Stomach (tissue), 9 donors: ENCODE results near the gene TMEM178B. TPM values are rescaled to one million over a fixed set of nuclear protein-coding genes. Genes with fewer than 3 reads are reported as not detected.

Experiments used
- DNase-seq, 2 donors: peaks; one replicate each; pipeline versions ENCODE4 v3.0.0 to v3.0.0-alpha.2; 2013 to 2019
- H3K27ac ChIP-seq, 5 donors: fragments of 200-600 bp in 4 of 5; sonication (generic) in 4 of 5; one replicate each; pipeline ENCODE4 v1.5.1; 2013 to 2019; ENCODE audit warnings: mild to moderate bottlenecking in 1 of 5, moderate library complexity in 1 of 5
- H3K27me3 ChIP-seq, 3 donors: fragments of 200-600 bp; sonication (generic); one replicate each; pipeline ENCODE4 v1.5.1; 2017 to 2019; ENCODE audit warnings: mixed run types in 1 of 3
- H3K36me3 ChIP-seq, 4 donors: fragments of 200-600 bp; sonication (generic); 1 replicate in 3 of 4; 2 replicates in 1 of 4; pipeline ENCODE4 v1.5.1; 2016 to 2019
- H3K4me1 ChIP-seq, 4 donors: fragments of 200-600 bp; sonication (generic); one replicate each; pipeline ENCODE4 v1.5.1; 2016 to 2019
- H3K4me3 ChIP-seq, 4 donors: fragments of 200-600 bp; sonication (generic) in 3 of 4; one replicate each; pipeline ENCODE4 v1.5.1; 2016 to 2019; ENCODE audit warnings: mild to moderate bottlenecking in 1 of 4
- H3K9me3 ChIP-seq, 4 donors: fragments of 200-600 bp; sonication (generic); one replicate each; pipeline ENCODE4 v1.5.1; 2016 to 2019
- EP300 ChIP-seq: sonication (generic); formaldehyde crosslinking; IDR thresholded peaks from one replicate; pipeline ENCODE4 v1.6.1; 2017; ENCODE audit warnings: antibody characterized with exemption
- POLR2A ChIP-seq, 4 donors: fragments of 450-650 bp; IDR thresholded peaks; one replicate each; pipeline ENCODE4 v1.6.1; 2016; ENCODE audit warnings: antibody characterized with exemption in 4 of 4, control low read depth in 2 of 4, mild to moderate bottlenecking in 1 of 4, moderate library complexity in 1 of 4
- POLR2AphosphoS5 ChIP-seq, 3 donors: sonication (generic); formaldehyde crosslinking; IDR thresholded peaks; one replicate each; pipeline ENCODE4 v1.6.1; 2016; ENCODE audit warnings: antibody characterized with exemption in 3 of 3
- WGBS, 5 donors: extraction: QIAGEN DNeasy Blood & Tissue Kit in 3 of 5; methylation state at CpG; one replicate each; pipeline versions ENCODE4 v1.1.5 to v1.1.7; 2013 to 2018; 5-methylcytosine and 5-hydroxymethylcytosine counted together
- intact Hi-C: fragments of 100-400 bp; cut with DNase I; formaldehyde crosslinking; loops from one replicate; pipeline ENCODE4 v1.15.1; 2023; ENCODE audit warnings: low total_unique reads
- polyA plus RNA-seq, 3 donors: library from polyadenylated mRNA; stranded (reverse); fragments of 200-250 nt; gene quantifications; one replicate each; pipeline ENCODE4 v1.2.3, GENCODE V29; 2013
- total RNA-seq, 5 donors: library from RNA; depleted of rRNA; stranded (reverse); fragments of >200 nt; gene quantifications; one replicate each; pipeline versions ENCODE4 v1.1.0 to v1.2.3, GENCODE V29; 2014 to 2016
- TF ChIP-seq, protein P1 (sequence below), 7 experiments: fragments of 450-650 bp in 4 of 7; fragments of 200-600 bp in 3 of 7; sonication (generic) in 3 of 7; IDR thresholded peaks; one replicate each; pipeline ENCODE4 v1.5.1; 2016 to 2019; ENCODE audit warnings: antibody characterized with exemption in 7 of 7, control low read depth in 2 of 7, mild to moderate bottlenecking in 1 of 7
- donor health status: healthy with polysubstance abuse.
- donor health status: Bipolar disorder and iron deficiency.
- donor health status: healthy.

Gene TMEM178B
- total and polyA plus RNA-seq, 8 donors, result under 0.01 to 1.7 (median 0.15) TPM; not detected in 3

DNA sequence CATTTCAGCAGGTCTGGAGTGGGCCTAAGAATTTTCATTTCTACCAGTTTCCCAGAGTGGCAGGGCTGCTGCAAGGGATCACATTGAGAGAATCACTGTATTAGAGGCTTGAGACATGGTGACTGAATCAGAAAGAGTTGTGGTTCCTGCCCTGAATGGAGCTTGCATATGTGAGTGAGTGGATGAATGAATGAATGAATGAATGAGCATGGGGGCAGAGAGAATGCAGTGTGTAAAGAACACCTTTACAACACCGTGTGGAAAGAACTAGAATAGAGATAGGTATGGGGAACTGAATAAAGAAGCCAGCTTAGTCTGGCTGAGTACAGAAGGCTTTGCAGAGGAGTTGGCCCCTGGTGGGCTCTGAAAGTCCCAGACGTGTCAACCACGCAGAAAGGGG lies 334.6 kb downstream of the TMEM178B start:
- H3K27me3 ChIP-seq, result no peaks in the 10 kb centered on the region
- no peak overlapping the region for H3K4me3 ChIP-seq
- DNase-seq, result no peak
- WGBS, 5 donors, result 42 to 57% (median 47%) methylated on average over 3 of the region's 3 CpGs
- intact Hi-C loops, result no loop called here
- no peak for TF ChIP-seq EP300
- TF ChIP-seq, protein P1, sequence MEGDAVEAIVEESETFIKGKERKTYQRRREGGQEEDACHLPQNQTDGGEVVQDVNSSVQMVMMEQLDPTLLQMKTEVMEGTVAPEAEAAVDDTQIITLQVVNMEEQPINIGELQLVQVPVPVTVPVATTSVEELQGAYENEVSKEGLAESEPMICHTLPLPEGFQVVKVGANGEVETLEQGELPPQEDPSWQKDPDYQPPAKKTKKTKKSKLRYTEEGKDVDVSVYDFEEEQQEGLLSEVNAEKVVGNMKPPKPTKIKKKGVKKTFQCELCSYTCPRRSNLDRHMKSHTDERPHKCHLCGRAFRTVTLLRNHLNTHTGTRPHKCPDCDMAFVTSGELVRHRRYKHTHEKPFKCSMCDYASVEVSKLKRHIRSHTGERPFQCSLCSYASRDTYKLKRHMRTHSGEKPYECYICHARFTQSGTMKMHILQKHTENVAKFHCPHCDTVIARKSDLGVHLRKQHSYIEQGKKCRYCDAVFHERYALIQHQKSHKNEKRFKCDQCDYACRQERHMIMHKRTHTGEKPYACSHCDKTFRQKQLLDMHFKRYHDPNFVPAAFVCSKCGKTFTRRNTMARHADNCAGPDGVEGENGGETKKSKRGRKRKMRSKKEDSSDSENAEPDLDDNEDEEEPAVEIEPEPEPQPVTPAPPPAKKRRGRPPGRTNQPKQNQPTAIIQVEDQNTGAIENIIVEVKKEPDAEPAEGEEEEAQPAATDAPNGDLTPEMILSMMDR (IDR thresholded peaks at IDR 0.05), result no peak
- TF ChIP-seq POLR2AphosphoS5 (IDR thresholded peaks at IDR 0.05), result no peak
- TF ChIP-seq POLR2A (IDR thresholded peaks at IDR 0.05), result no peak
- H3K9me3 ChIP-seq, result no peaks in the 10 kb centered on the region
- H3K4me1 ChIP-seq, result no peaks in the 10 kb centered on the region
- no peaks in the 10 kb centered on the region for H3K36me3 ChIP-seq
- no peak overlapping the region for H3K27ac ChIP-seq

DNA sequence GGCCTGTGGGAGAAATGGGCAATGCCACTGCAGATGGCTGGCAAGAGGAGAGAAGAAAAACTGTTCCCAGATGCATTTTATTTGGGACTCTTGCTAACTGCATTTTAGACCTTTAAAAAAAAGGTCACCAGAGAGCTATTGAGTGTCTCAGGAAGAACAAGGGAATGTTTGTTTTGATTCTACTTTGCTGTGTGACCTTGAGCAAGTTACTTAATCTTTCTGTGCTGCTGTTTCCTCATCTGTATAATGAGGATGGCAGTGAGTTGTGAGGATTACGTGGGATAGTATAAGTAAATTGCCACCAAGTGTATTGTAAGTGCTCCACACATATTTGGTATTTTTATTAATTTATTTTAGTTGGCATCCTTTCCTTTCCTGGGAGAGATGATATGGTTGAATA lies 335.4 kb downstream of the TMEM178B start:
- no peaks in the 10 kb centered on the region for H3K36me3 ChIP-seq
- no peak for DNase-seq
- intact Hi-C loops, result no loop called here
- no peaks in the 10 kb centered on the region for H3K27me3 ChIP-seq
- H3K27ac ChIP-seq, result no peak overlapping the region
- WGBS, 5 donors, result 54 to 81% (median 71%) methylated on average over 1 of the region's 1 CpG
- TF ChIP-seq POLR2A (IDR thresholded peaks at IDR 0.05), result no peak
- TF ChIP-seq EP300, result no peak
- TF ChIP-seq POLR2AphosphoS5 (IDR thresholded peaks at IDR 0.05), result no peak
- TF ChIP-seq, protein P1 (IDR thresholded peaks at IDR 0.05), result no peak
- no peaks in the 10 kb centered on the region for H3K9me3 ChIP-seq
- H3K4me1 ChIP-seq, result no peaks in the 10 kb centered on the region
- no peak overlapping the region for H3K4me3 ChIP-seq

DNA sequence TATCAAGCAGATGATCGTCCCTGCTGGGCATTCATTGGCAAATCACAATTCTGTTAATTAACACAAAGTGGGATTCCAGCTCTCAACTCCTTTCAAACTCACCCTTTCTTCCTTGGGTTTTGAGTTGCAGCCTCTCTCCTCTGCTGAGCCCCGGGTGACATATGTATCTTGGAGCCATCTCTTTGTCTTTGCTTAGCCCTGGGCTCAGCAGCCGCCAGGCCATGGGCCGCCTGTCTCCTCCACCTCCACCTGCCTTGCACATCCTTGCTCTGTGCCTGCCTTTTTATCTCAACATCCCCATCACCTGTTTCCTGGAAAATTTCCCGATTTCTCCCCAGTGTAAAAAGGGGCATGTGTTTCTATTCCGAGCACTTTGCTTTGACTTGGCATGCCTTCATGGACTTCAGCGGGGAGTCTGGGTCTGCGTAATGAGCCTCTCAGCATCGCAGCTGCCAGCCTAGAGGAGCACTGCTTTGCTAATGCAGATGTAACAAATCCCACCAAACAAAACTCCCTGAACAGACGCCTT lies 336.0 kb downstream of the TMEM178B start:
- 28 to 41% (median 33%) methylated on average over 10 of the region's 10 CpGs for WGBS, 5 donors
- TF ChIP-seq POLR2A (IDR thresholded peaks at IDR 0.05), result no peak
- TF ChIP-seq POLR2AphosphoS5 (IDR thresholded peaks at IDR 0.05), result no peak
- no peak for TF ChIP-seq EP300
- TF ChIP-seq, protein P1 (IDR thresholded peaks at IDR 0.05), result no peak
- Histone ChIP-seq H3K27me3 (no peaks in the 10 kb centered on the region), H3K36me3 (no peaks in the 10 kb centered on the region), H3K9me3 (no peaks in the 10 kb centered on the region), H3K4me1 (no peaks in the 10 kb centered on the region), H3K27ac (no peak overlapping the region), H3K4me3 (no peak overlapping the region)
- DNase-seq, result peak in 1 of 2 donors; percentile 40
- intact Hi-C loops, result no loop called here

DNA sequence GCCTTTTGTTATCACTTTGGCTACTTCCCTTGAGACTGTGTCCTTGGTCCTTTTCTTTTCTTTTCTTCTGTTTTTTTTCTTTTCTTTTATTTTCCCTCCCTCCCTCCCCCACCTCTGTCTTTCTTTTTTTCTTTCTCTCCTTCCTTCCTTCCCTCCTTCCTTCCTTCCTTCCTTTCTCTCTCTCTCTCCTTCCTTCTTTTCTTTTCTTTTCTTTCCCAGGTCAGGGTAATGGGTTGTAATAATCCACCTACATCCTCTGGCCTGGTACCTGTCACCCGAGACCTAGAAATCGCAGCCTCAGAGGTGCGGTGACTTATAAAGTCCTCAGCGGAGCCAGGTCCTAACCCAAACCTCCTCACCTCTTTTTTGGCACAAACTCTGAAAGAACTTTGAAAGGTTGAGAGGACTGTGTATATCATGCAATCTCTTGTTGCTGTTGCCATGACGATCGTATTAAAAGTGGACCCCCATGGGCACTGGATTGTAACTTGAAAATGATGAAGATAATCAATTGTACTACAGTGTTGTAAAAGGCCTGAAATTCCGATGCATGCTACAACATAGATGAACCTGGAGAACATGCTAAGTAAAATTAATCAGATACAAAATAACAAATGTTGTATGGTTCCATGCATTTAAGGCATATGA lies 336.6 kb downstream of the TMEM178B start:
- WGBS, 5 donors, result 78 to 92% (median 84%) methylated on average over 7 of the region's 7 CpGs
- no peak for DNase-seq
- Histone ChIP-seq H3K4me1 (no peaks in the 10 kb centered on the region), H3K9me3 (no peaks in the 10 kb centered on the region), H3K36me3 (no peaks in the 10 kb centered on the region), H3K27me3 (no peaks in the 10 kb centered on the region), H3K27ac (no peak overlapping the region), H3K4me3 (no peak overlapping the region)
- no peak for TF ChIP-seq EP300
- TF ChIP-seq POLR2AphosphoS5 (IDR thresholded peaks at IDR 0.05), result no peak
- TF ChIP-seq, protein P1 (IDR thresholded peaks at IDR 0.05), result no peak
- TF ChIP-seq POLR2A (IDR thresholded peaks at IDR 0.05), result no peak
- intact Hi-C loops, result no loop called here
